Breast epithelium (tissue), 4 donors: ENCODE results near the gene C1QL2. TPM values are rescaled to one million over a fixed set of nuclear protein-coding genes. Genes with fewer than 3 reads are reported as not detected.
A peak's percentile ranks its signal among the peaks of the same experiment; 100 is the strongest.

ENCODE experiments used
- DNase-seq, 2 donors: peaks; one replicate each; pipeline ENCODE4 v3.0.0-alpha.2; 2019; ENCODE audit warnings: low spot score in 2 of 2
- H3K27ac ChIP-seq, 2 donors: fragments of 200-600 bp; sonication (generic) in 1 of 2; one replicate each; pipeline ENCODE4 v1.5.1; 2016 to 2019; ENCODE audit warnings: mild to moderate bottlenecking in 1 of 2
- H3K27me3 ChIP-seq, 2 donors: fragments of 200-600 bp; sonication (generic) in 1 of 2; one replicate each; pipeline versions ENCODE4 v1.5.1 to v1.6.0; 2017 to 2019; ENCODE audit warnings: control low read depth in 1 of 2, mild to moderate bottlenecking in 1 of 2
- H3K36me3 ChIP-seq: fragments of 200-600 bp; one replicate; pipeline ENCODE4 v1.5.1; 2019
- H3K4me1 ChIP-seq, 2 donors: fragments of 200-600 bp; sonication (generic); one replicate each; pipeline ENCODE4 v1.5.1; 2016 to 2019; ENCODE audit warnings: control low read depth in 1 of 2
- H3K4me3 ChIP-seq, 3 donors: fragments of 200-600 bp; sonication (generic); 1 replicate in 2 of 3; 2 replicates in 1 of 3; pipeline ENCODE4 v1.5.1; 2016 to 2019; ENCODE audit warnings: mild to moderate bottlenecking in 3 of 3, moderate library complexity in 2 of 3
- H3K9me3 ChIP-seq, 2 donors: fragments of 200-600 bp; sonication (generic) in 1 of 2; one replicate each; pipeline ENCODE4 v1.5.1; 2016 to 2019; ENCODE audit warnings: control low read depth in 1 of 2
- CTCF ChIP-seq, 3 donors: fragments of 450-650 bp; IDR thresholded peaks; one replicate each; pipeline ENCODE4 v1.5.1; 2016 to 2017; ENCODE audit warnings: antibody characterized with exemption in 3 of 3, mild to moderate bottlenecking in 3 of 3, moderate library complexity in 3 of 3
- POLR2A ChIP-seq: fragments of 450-650 bp; IDR thresholded peaks from one replicate; pipeline ENCODE4 v1.6.1; 2016; ENCODE audit warnings: antibody characterized with exemption, mild to moderate bottlenecking, moderate library complexity
- POLR2AphosphoS5 ChIP-seq, 3 donors: sonication (generic); formaldehyde crosslinking; IDR thresholded peaks; one replicate each; pipeline ENCODE4 v1.6.1; 2017; ENCODE audit warnings: antibody characterized with exemption in 3 of 3
- intact Hi-C: fragments of 100-400 bp; cut with DNase I; formaldehyde crosslinking; loops from one replicate; pipeline ENCODE4 v1.15.1; 2023; ENCODE audit warnings: low total_unique reads
- total RNA-seq, 3 donors: library from RNA; depleted of rRNA; stranded (reverse); fragments of >200 nt; gene quantifications; one replicate each; pipeline ENCODE4 v1.1.0, GENCODE V29; 2016

Gene C1QL2
- total RNA-seq, 3 donors from 2014 or later, result 0.15 to 0.66 TPM; not detected in 1

- H3K9me3 ChIP-seq, result no peaks in the 10 kb centered on the region
- H3K27ac ChIP-seq, result no peak overlapping the region
- no peak for DNase-seq
- H3K36me3 ChIP-seq, result no peaks in the 10 kb centered on the region
- intact Hi-C loops, result no loop called here
- TF ChIP-seq POLR2A (no peak), CTCF (IDR thresholded peaks at IDR 0.05) (no peak), POLR2AphosphoS5 (IDR thresholded peaks at IDR 0.05) (no peak)
- no peaks in the 10 kb centered on the region for H3K4me1 ChIP-seq
- no peak overlapping the region for H3K4me3 ChIP-seq
- no peaks in the 10 kb centered on the region for H3K27me3 ChIP-seq
These were observed 32.0 kb upstream of the C1QL2 start for GRCh38 chr2:119190321-119191111.

- TF ChIP-seq CTCF (IDR thresholded peaks at IDR 0.05) (no peak), POLR2AphosphoS5 (IDR thresholded peaks at IDR 0.05) (no peak), POLR2A (no peak)
- Histone ChIP-seq H3K27ac (no peak overlapping the region), H3K36me3 (no peaks in the 10 kb centered on the region), H3K27me3 (no peaks in the 10 kb centered on the region), H3K4me1 (no peaks in the 10 kb centered on the region), H3K9me3 (no peaks in the 10 kb centered on the region), H3K4me3 (no peak overlapping the region)
- DNase-seq, result no peak
- intact Hi-C loops, result no loop called here
These were observed 26.0 kb upstream of the C1QL2 start for GRCh38 chr2:119184512-119184911.

- intact Hi-C loops, result no loop called here
These were observed 23.4 kb upstream of the C1QL2 start for GRCh38 chr2:119181791-119182445.

GRCh38 chr2:119181391-119181790 lies 22.8 kb upstream of the C1QL2 start:
- no peak for TF ChIP-seq POLR2AphosphoS5 (IDR thresholded peaks at IDR 0.05)
- no peak for TF ChIP-seq POLR2A
- TF ChIP-seq CTCF (IDR thresholded peaks at IDR 0.05), result no peak
- H3K9me3 ChIP-seq, result no peaks in the 10 kb centered on the region
- H3K27ac ChIP-seq, result peak overlapping the region; percentile 52 to 70
- H3K27me3 ChIP-seq, result no peaks in the 10 kb centered on the region
- H3K4me1 ChIP-seq, result no peaks in the 10 kb centered on the region
- DNase-seq, result no peak
- no peaks in the 10 kb centered on the region for H3K36me3 ChIP-seq
- intact Hi-C loops, result no loop called here
- no peak overlapping the region for H3K4me3 ChIP-seq

More at GRCh38 chr2:119181791-119182445, 23.4 kb upstream of the C1QL2 start:
- no peak for DNase-seq
- Histone ChIP-seq H3K27me3 (no peaks in the 10 kb centered on the region), H3K4me3 (no peak overlapping the region), H3K4me1 (no peaks in the 10 kb centered on the region), H3K36me3 (no peaks in the 10 kb centered on the region), H3K27ac (peak overlapping the region in 1 of 2 donors; percentile 70), H3K9me3 (no peaks in the 10 kb centered on the region)
- TF ChIP-seq CTCF (IDR thresholded peaks at IDR 0.05) (no peak), POLR2A (no peak), POLR2AphosphoS5 (IDR thresholded peaks at IDR 0.05) (no peak)

- Histone ChIP-seq H3K9me3 (no peaks in the 10 kb centered on the region), H3K36me3 (no peaks in the 10 kb centered on the region), H3K4me1 (no peaks in the 10 kb centered on the region), H3K4me3 (no peak overlapping the region), H3K27ac (peak overlapping the region; percentile 52 to 70), H3K27me3 (no peaks in the 10 kb centered on the region)
- DNase-seq, result no peak
- TF ChIP-seq POLR2A (no peak), POLR2AphosphoS5 (IDR thresholded peaks at IDR 0.05) (no peak), CTCF (IDR thresholded peaks at IDR 0.05) (no peak)
- intact Hi-C loops, result no loop called here
These were observed 22.3 kb upstream of the C1QL2 start for GRCh38 chr2:119180892-119181291.
